ENCODE data around the gene DNAJB12.
A peak's percentile ranks its signal among the peaks of the same experiment; 100 is the strongest.
"Not testable (repeated sequence)": the region's sequence is repeated elsewhere in the genome, so short reads cannot be mapped to it uniquely, and the experiment has no call there.

The DNAJB12 gene

DNA sequence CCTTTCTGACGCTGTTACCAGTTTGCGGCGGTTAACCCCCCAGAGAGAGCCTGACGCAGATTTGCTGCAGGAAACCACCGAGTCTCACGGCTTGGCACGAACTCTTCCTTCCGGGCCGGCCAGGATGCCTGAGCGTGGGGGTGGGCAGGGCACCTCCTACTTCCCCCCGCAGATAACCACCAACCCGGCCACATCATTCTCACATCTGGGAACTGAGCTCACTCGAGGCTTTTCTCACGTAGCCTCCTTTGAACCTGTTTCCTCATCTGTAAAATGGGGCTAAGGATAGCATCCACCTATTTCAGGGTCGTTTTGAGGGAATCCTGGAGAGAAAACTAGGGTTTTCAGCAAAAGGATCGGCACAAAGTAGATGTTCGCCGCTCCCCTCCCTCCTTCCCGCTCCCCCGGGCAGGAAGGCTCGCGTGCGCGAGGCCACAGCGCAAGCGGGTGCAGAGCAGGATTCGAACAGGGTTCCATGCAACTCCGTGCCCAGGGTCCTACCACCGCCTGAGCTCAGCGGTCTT, 57.4 kb downstream of the DNAJB12 start:
- DNase-seq (ENCODE audit: low read depth), result peak; percentile 99
- TF ChIP-seq, protein P1, sequence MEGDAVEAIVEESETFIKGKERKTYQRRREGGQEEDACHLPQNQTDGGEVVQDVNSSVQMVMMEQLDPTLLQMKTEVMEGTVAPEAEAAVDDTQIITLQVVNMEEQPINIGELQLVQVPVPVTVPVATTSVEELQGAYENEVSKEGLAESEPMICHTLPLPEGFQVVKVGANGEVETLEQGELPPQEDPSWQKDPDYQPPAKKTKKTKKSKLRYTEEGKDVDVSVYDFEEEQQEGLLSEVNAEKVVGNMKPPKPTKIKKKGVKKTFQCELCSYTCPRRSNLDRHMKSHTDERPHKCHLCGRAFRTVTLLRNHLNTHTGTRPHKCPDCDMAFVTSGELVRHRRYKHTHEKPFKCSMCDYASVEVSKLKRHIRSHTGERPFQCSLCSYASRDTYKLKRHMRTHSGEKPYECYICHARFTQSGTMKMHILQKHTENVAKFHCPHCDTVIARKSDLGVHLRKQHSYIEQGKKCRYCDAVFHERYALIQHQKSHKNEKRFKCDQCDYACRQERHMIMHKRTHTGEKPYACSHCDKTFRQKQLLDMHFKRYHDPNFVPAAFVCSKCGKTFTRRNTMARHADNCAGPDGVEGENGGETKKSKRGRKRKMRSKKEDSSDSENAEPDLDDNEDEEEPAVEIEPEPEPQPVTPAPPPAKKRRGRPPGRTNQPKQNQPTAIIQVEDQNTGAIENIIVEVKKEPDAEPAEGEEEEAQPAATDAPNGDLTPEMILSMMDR (IDR thresholded peaks at IDR 0.05; ENCODE audit: insufficient read depth, low read depth, low read length, missing control alignments), result no peak

DNA sequence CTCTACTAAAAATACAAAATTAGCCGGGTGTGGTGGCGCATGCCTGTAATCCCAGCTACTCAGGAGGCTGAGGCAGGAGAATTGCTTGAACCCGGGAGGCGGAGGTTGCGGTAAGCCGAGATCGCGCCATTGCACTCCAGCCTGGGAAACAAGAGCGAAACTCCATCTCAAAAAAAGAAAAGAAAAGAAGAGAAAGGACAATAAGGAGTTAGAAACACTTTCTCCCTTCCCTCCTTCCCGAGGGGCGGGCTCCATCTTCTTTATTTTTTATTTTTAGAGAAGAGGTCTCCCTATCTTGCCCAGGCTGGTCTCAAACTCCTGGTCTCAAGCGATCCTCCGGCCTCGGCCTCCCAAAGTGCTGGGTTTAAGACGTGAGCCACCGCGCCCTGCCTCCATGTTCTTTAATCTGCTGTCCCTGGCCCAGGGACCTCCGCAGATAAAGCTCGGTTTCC, 57.9 kb downstream of the DNAJB12 start:
- H3K4me3 ChIP-seq (ENCODE audit: low read depth, low read length), result peak overlapping the region; percentile 62
- not testable (repeated sequence) for DNase-seq (ENCODE audit: low read depth)

More for the DNA sequence above, 57.4 kb downstream of the DNAJB12 start:
- H3K4me3 ChIP-seq (ENCODE audit: low read depth, low read length), result peak overlapping the region; percentile 62

DNA sequence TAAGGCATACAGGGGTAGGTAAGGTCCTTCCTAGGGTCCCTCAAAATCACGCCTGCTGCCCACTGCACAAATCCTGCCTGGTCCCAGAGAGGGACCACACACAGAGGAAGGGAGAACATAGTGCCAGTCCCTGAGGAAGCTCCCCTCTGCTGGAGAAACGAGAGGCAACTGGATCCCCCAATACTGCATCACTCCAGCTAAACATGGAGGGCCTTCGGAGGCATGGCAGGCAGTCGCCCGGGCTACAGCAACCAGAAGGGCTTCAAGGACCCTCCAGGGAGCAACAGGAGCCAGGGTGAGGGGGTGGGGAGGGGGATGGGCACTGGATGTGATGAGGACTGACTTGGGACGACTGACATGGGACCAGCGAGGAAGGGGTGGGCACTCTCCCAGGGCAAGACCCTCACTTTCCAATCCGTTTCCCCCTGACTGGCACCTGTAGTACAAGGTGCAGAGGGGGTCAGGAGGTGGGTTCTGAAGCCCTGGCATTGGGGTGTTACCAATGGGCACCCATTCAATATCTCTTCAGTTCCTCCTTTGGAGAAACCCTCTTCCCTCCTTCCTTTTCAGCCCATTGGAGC, 59.3 kb downstream of the DNAJB12 start:
- TF ChIP-seq, protein P1 (IDR thresholded peaks at IDR 0.05; ENCODE audit: insufficient read depth, low read depth, low read length, missing control alignments), result no peak

DNA sequence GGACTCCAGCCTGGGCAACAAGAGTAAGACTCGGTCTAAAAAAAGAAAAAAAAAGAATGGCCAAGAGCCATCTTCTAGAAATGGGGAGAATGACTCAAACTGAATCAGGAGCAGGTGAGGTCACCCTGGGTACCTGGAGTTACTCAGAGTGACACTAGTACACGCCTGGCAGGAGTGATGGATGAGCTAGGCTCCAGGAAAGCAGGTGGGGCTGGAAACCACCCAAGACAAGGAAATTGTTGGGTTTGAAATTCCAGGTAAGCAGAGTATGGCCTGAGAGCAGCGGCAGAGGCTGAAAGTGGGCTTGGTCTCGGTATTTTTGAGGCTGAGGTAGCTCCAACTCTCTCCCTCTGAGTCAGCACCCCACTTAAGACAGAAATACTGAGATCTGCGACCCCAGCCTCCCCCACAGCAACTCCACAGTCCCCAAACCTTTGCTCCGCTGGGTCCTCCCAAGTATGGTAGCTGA, 62.5 kb downstream of the DNAJB12 start:
- H3K4me3 ChIP-seq (ENCODE audit: low read depth, low read length), result no peak overlapping the region
- TF ChIP-seq, protein P1 (IDR thresholded peaks at IDR 0.05; ENCODE audit: insufficient read depth, low read depth, low read length, missing control alignments), result no peak
- peak; percentile 67 for DNase-seq (ENCODE audit: low read depth)

More for the DNA sequence above, 59.3 kb downstream of the DNAJB12 start:
- DNase-seq (ENCODE audit: low read depth), result no peak
- H3K4me3 ChIP-seq (ENCODE audit: low read depth, low read length), result peak overlapping the region; percentile 62

DNA sequence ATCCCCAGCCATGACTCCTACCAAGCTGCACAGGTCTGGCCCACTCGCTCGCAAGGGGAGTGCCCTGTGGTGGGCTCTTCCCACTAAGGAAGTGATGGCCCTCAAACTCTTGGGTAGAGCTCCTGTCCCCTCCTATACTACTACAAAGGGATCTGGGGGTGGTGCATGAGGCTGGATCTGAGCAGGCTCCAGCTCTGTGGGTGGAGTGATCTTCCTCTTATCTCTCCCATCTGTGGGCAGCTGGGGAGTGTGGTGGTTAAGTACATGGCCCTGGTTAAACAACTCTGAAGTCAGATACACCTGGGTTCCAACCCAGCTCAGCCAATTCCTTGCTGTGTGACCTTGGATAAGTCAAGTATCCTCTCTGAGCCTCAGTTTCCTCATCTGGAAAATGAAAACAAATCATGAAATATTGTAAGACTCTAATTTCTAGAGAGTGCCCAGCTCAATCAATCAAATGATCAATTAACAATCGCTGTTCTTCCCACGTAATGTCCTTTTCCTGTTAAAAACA, 63.6 kb downstream of the DNAJB12 start:
- TF ChIP-seq, protein P1 (IDR thresholded peaks at IDR 0.05; ENCODE audit: insufficient read depth, low read depth, low read length, missing control alignments), result no peak
- DNase-seq (ENCODE audit: low read depth), result no peak
- no peak overlapping the region for H3K4me3 ChIP-seq (ENCODE audit: low read depth, low read length)

DNA sequence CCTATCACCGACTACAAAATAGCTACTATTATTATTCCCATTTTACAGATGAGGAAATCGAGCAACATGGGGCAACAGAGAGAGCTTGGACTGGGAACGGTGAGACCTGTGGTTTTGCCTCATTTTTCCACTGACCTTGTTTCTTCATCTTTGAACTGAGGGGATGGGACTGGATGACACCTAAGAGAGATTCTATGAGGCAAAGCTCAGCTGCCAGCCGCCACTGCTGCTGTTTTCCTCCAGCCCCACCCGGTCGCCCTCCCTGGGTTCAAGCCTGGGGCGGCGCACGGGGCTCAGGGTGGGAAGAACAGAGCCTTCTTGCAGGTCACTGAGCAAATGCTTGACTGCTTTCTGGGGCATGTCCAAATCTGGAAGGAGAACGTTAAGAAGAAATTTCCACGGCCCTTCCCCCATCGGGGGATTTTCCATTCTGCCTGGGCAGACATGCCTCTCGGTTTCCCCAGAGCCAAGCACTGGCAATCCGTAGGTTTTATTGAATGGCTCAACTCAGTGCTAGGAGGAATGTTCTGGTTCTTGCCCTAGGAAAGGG, 68.7 kb downstream of the DNAJB12 start:
- TF ChIP-seq, protein P1 (IDR thresholded peaks at IDR 0.05; ENCODE audit: insufficient read depth, low read depth, low read length, missing control alignments), result no peak
- peak overlapping the region; percentile 6; the same call in 1 of the 2 replicates for H3K4me3 ChIP-seq (ENCODE audit: low read depth, low read length)
- DNase-seq (ENCODE audit: low read depth), result peak; percentile 69

DNA sequence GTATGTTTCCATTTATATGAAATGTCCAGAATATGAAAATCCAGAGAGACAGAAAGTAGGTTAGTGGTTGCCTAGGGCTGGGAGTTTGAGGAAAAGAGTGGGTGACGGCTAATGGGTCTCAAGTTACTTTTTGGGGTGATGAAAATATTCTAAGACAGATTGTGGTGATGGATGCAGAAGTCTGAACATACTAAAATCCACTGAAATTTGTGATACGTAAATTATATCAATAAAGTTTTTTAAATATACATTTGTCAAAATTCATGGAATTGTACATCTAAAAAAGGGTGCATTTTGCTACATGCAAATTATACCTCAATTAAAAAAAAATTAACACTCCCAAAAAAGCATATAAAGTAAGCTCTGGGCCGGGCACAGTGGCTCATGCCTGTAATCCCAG, 71.6 kb downstream of the DNAJB12 start:
- DNase-seq (ENCODE audit: low read depth), result no peak
- H3K4me3 ChIP-seq (ENCODE audit: low read depth, low read length), result no peak overlapping the region
- TF ChIP-seq, protein P1 (IDR thresholded peaks at IDR 0.05; ENCODE audit: insufficient read depth, low read depth, low read length, missing control alignments), result no peak

All from GM12865 (cell line).